ENCODE results near the gene EFCC1.

Gene EFCC1

GRCh38 chr3:129027544-129027880 lies 26.4 kb downstream of the EFCC1 start:
- peak overlapping the region; percentile 67 for H3K4me2 ChIP-seq (ENCODE audit: low read length)

GRCh38 chr3:129028866-129029265 lies 27.8 kb downstream of the EFCC1 start:
- H3K27me3 ChIP-seq (ENCODE audit: control insufficient read depth, low read length), result no peaks in the 10 kb centered on the region
- H3K4me1 ChIP-seq (ENCODE audit: control insufficient read depth, low read length), result peaks cover 14% of the 10 kb centered on the region
- no peak overlapping the region for H3K4me2 ChIP-seq (ENCODE audit: low read length)
- no peaks in the 10 kb centered on the region for H3K79me2 ChIP-seq (ENCODE audit: control insufficient read depth, low read length)
- H3K9me2 ChIP-seq (replicated peaks; ENCODE audit: control insufficient read depth, low read length), result no peaks in the 10 kb centered on the region
- no peaks in the 10 kb centered on the region for H3K36me3 ChIP-seq (ENCODE audit: control insufficient read depth, low read length)
- H3K4me3 ChIP-seq (ENCODE audit: low read length), result no peak overlapping the region
- H3K9me3 ChIP-seq (ENCODE audit: control insufficient read depth, insufficient read depth, low read length), result no peaks in the 10 kb centered on the region
- no peaks in the 10 kb centered on the region for H3F3A ChIP-seq (ENCODE audit: control insufficient read depth, insufficient read depth)
- TF ChIP-seq EZH2phosphoT487 (IDR thresholded peaks at IDR 0.05; ENCODE audit: borderline replicate concordance, low read length), result no peak
- TF ChIP-seq CTCF (IDR thresholded peaks at IDR 0.05; ENCODE audit: low read depth, low read length, poor library complexity, severe bottlenecking), result no peak
- no peaks in the 10 kb centered on the region for H4K20me1 ChIP-seq (ENCODE audit: control insufficient read depth, insufficient read depth, low read depth, low read length)
- no peak overlapping the region for H3K27ac ChIP-seq (ENCODE audit: low read depth, low read length)

More at GRCh38 chr3:129027544-129027880, 26.4 kb downstream of the EFCC1 start:
- H3K36me3 ChIP-seq (ENCODE audit: control insufficient read depth, low read length), result no peaks in the 10 kb centered on the region
- no peaks in the 10 kb centered on the region for H3F3A ChIP-seq (ENCODE audit: control insufficient read depth, insufficient read depth)
- no peaks in the 10 kb centered on the region for H3K27me3 ChIP-seq (ENCODE audit: control insufficient read depth, low read length)
- H3K27ac ChIP-seq (ENCODE audit: low read depth, low read length), result no peak overlapping the region
- H3K4me3 ChIP-seq (ENCODE audit: low read length), result peak overlapping the region; percentile 78
- no peaks in the 10 kb centered on the region for H3K79me2 ChIP-seq (ENCODE audit: control insufficient read depth, low read length)
- TF ChIP-seq CTCF (IDR thresholded peaks at IDR 0.05; ENCODE audit: low read depth, low read length, poor library complexity, severe bottlenecking) (no peak), EZH2phosphoT487 (IDR thresholded peaks at IDR 0.05; ENCODE audit: borderline replicate concordance, low read length) (no peak)
- H4K20me1 ChIP-seq (ENCODE audit: control insufficient read depth, insufficient read depth, low read depth, low read length), result no peaks in the 10 kb centered on the region
- no peaks in the 10 kb centered on the region for H3K9me2 ChIP-seq (replicated peaks; ENCODE audit: control insufficient read depth, low read length)
- peaks cover 14% of the 10 kb centered on the region for H3K4me1 ChIP-seq (ENCODE audit: control insufficient read depth, low read length)
- no peaks in the 10 kb centered on the region for H3K9me3 ChIP-seq (ENCODE audit: control insufficient read depth, insufficient read depth, low read length)

DNA sequence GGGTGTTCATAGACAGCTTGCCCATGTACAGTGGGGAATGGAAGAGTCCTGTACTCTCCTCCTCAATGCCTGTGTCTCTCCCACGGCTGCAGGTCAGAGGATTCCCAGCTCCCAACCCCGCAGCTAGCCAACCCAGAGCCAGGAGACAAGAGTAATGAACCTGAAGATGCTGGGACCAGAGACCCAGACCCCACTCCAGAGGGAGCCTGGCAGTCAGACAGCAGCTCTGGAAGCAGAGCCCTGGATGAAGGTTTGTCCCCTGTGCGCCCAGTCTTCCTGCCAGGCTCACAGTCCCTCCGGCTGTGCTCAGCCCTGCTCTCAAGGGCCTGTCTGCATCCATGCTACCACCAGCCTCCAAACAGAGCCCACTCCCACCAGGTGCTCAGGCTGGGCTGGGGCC lies 29.5 kb downstream of the EFCC1 start:
- Histone ChIP-seq H3K4me3 (ENCODE audit: low read length) (no peak overlapping the region), H3K79me2 (ENCODE audit: control insufficient read depth, low read length) (no peaks in the 10 kb centered on the region), H3K9me3 (ENCODE audit: control insufficient read depth, insufficient read depth, low read length) (no peaks in the 10 kb centered on the region), H4K20me1 (ENCODE audit: control insufficient read depth, insufficient read depth, low read depth, low read length) (no peaks in the 10 kb centered on the region), H3K4me2 (ENCODE audit: low read length) (no peak overlapping the region), H3K9me2 (replicated peaks; ENCODE audit: control insufficient read depth, low read length) (no peaks in the 10 kb centered on the region), H3F3A (ENCODE audit: control insufficient read depth, insufficient read depth) (no peaks in the 10 kb centered on the region), H3K36me3 (ENCODE audit: control insufficient read depth, low read length) (no peaks in the 10 kb centered on the region), H3K27ac (ENCODE audit: low read depth, low read length) (no peak overlapping the region), H3K4me1 (ENCODE audit: control insufficient read depth, low read length) (peaks cover 14% of the 10 kb centered on the region), H3K27me3 (ENCODE audit: control insufficient read depth, low read length) (no peaks in the 10 kb centered on the region)
- no peak for TF ChIP-seq CTCF (IDR thresholded peaks at IDR 0.05; ENCODE audit: low read depth, low read length, poor library complexity, severe bottlenecking)
- TF ChIP-seq EZH2phosphoT487 (IDR thresholded peaks at IDR 0.05; ENCODE audit: borderline replicate concordance, low read length), result no peak
